HG02798 (cell line): Measurements from ENCODE around the gene DCUN1D5.

Experiments used
- ATAC-seq: cut with Tn5 transposase; IDR thresholded peaks from one replicate; pipeline ENCODE4 v1.9.1; 2021; ENCODE audit warnings: mild to moderate bottlenecking; ENCODE audit not compliant: unreplicated experiment, poor library complexity

Gene DCUN1D5

GRCh38 chr11:103061656-103062055 is 30.3 kb downstream of the DCUN1D5 start:
- ATAC-seq = no peak

GRCh38 chr11:103055221-103055890 is 36.6 kb downstream of the DCUN1D5 start:
- peak; percentile 79 for ATAC-seq

GRCh38 chr11:103053997-103054396 is 38.0 kb downstream of the DCUN1D5 start:
- no peak for ATAC-seq

GRCh38 chr11:103051981-103052380 is 40.0 kb downstream of the DCUN1D5 start:
- ATAC-seq = no peak

- ATAC-seq = no peak
Measured at GRCh38 chr11:103051151-103051801, 40.7 kb downstream of the DCUN1D5 start.

GRCh38 chr11:103050351-103050750 is 41.6 kb downstream of the DCUN1D5 start:
- no peak for ATAC-seq

GRCh38 chr11:103047837-103048236 is 44.1 kb downstream of the DCUN1D5 start:
- no peak for ATAC-seq

- ATAC-seq = no peak
Measured at GRCh38 chr11:103043826-103044678, 47.9 kb downstream of the DCUN1D5 start.

GRCh38 chr11:103042161-103042560 is 49.8 kb downstream of the DCUN1D5 start:
- no peak for ATAC-seq

GRCh38 chr11:103035791-103036434 is 56.0 kb downstream of the DCUN1D5 start:
- peak; percentile 100 for ATAC-seq

- no peak for ATAC-seq
Measured at GRCh38 chr11:103035216-103035615, 56.7 kb downstream of the DCUN1D5 start.

GRCh38 chr11:103031834-103032233 is 60.1 kb downstream of the DCUN1D5 start:
- ATAC-seq = no peak

GRCh38 chr11:103029401-103029800 is 62.6 kb downstream of the DCUN1D5 start:
- ATAC-seq = no peak

GRCh38 chr11:103028304-103029020 is 63.5 kb downstream of the DCUN1D5 start:
- peak; percentile 86 for ATAC-seq

- no peak for ATAC-seq
Measured at GRCh38 chr11:103024086-103024485, 67.9 kb downstream of the DCUN1D5 start.

- no peak for ATAC-seq
Measured at GRCh38 chr11:103016031-103016430, 75.9 kb downstream of the DCUN1D5 start.

GRCh38 chr11:103013421-103013820 is 78.5 kb downstream of the DCUN1D5 start:
- ATAC-seq = no peak
